ENCODE data around the gene EPM2A. TPM values are rescaled to one million over a fixed set of nuclear protein-coding genes. Genes with fewer than 3 reads are reported as not detected.
"Not testable (repeated sequence)": the region's sequence is repeated elsewhere in the genome, so short reads cannot be mapped to it uniquely, and the experiment has no call there.

Gene EPM2A
- total RNA-seq, 1 donor from 2014 or later, result 12.8 TPM

DNA sequence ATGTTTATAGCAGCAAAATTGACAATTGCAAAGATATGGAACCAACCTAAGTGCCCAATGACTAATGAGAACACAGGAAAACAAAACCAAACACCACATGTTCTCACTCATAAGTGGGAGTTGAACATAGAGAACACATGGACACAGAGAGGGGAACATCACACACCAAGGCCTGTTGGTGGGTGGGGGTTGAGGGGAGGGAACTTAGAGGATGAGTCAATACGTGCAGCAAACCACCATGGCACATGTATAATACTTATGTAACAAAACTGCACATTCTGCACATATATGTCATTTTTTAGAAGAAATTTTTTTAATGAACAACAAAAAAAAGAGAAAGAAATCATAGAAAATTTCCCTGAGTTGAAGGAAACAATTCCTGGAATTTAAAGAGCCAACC, 3.9 kb downstream of the EPM2A start:
- no peak for DNase-seq (ENCODE audit: low spot score)

GRCh38 chr6:145729887-145730286, 5.4 kb downstream of the EPM2A start:
- DNase-seq (ENCODE audit: low spot score), result no peak

DNA sequence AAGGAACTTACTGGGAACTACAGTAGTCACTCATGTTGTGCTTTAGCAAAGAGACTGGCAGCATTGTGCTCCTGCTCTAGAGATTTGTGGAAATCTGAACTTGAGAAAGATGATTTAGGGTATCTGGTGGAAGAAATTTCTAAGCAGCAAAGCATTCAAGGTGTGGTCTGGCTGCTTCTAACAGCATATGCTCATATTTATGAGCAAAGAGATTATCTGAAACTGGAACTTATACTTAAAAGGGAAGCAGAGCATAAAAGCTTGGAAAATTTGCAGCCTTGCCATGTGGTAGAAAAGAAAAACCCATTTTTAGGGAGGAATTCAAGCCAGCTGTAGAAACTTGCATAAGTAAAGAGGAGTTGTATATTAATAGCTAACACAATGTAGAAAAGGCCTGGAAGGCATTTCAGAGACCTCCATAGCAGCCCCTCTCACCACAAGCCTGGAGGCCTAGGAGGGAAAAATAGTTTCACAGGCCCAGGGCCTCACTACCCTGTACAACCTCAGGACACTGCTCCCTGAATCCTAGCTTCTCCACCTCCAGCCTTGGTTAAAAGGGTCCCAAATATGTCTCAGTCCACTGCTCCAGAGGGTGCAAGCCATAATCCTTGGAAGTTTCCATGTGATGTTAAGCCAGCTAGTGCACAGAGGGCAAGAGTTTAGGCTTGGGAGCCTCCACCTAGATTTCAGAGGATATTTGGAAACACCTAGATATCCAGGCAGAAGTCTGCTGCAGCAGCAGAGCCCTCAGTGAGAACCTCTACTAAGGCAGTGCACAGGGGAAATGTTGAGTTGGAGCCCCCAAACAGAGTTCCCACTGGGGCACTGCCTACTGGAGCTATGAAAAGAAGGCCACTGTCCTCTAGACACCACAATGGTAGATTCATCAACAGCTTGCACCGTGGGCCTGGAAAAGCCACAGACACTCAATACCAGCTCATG, 6.6 kb downstream of the EPM2A start:
- no peak for DNase-seq (ENCODE audit: low spot score)

GRCh38 chr6:145727817-145728388, 7.4 kb downstream of the EPM2A start:
- no peak for DNase-seq (ENCODE audit: low spot score)

DNA sequence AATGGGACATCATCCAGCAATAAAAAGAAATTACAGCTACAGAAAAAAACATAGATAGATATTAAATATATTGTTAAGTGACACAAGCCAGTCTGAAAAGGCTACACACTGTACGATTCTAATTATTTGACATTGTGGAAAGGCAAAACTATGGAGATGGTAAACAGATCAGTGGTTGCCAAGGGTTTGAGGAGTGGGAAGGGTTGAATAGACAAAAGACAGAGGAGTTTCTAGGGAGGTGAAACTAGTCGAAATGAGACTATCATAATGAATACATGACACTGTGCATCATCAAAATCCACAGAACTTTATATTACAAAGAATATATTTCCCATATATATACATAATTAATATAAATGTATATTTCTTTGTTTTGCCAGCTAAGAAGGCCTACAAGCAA, 9.8 kb downstream of the EPM2A start:
- DNase-seq (ENCODE audit: low spot score), result no peak

DNA sequence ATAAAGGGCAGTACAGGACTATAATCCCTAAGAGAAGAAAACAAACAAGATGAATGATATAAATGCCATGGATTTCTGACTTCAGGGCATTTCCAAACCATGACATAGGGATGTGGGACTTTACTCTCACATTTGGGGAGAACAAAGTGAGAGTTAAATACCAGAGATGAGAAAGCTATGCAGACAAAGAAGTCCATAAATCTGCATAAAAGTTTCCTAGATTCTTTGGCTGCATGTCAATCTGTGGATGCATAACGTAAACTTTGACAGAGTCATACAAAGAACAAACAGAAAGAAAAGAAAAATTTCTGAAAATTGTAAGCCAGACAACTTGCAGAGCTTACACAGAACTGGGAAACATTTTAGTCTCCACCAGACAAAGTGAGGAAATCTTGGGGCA, 11.7 kb downstream of the EPM2A start:
- DNase-seq (ENCODE audit: low spot score), result no peak

- DNase-seq (ENCODE audit: low spot score), result no peak
Measured at GRCh38 chr6:145722190-145722589, 13.1 kb downstream of the EPM2A start.

GRCh38 chr6:145721144-145721543, 14.2 kb downstream of the EPM2A start:
- no peak for DNase-seq (ENCODE audit: low spot score)

DNA sequence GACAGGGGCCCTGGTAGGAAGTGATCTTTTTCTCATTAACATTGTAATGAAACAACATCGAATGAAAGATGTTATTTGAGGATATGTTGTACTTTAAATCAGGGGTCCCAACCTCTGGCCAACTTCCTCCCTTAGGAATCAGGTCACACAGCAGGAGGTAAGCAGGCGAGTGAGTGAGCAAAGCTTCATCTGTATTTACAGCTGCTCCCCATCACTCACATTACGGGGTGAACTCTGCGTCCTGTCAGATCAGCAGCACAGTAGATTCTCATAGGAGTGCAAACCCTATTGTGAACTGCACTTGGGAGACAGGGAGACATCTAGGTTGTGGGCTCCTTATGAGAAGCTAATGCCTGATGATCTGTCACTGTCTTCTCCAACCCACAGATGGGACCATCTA, 19.9 kb downstream of the EPM2A start:
- DNase-seq (ENCODE audit: low spot score), result no peak

DNA sequence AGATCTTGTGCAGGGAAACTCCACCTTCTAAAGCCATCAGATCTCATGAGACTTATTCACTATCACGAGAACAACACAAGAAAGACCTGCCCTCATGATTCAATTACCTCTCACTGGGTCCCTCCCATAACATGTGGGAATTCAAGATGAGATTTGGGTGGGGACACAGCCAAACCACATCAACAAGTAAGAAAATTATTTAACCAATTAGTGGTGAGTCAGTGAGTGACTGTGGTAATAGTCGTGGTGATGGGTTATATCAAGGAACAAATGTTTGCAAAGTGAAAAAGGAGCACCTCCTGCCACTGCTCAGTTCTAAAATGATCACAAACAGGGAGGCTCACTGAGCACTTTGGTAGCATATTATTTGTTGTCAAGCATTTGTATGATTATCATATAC, 20.6 kb downstream of the EPM2A start:
- DNase-seq (ENCODE audit: low spot score), result no peak

DNA sequence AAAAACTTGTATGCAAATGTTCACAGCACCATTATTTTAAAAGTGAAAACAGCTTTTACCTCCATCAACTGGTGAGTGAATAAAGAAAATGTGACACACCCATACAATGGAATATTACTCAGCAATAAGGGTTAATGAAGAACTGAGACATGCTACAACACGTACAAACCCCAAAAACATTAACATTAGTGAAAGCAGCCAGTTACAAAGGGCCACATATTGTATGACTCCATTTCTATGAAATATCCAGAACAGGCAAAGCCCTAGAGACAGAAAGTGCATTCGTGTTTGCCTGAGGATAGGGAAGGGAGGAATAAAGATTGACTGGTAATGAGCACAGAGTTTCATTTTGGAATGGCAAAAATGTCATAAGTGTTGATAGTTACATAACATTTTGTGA, 21.5 kb downstream of the EPM2A start:
- DNase-seq (ENCODE audit: low spot score), result no peak

GRCh38 chr6:145711372-145711771, 23.9 kb downstream of the EPM2A start:
- no peak for DNase-seq (ENCODE audit: low spot score)

DNA sequence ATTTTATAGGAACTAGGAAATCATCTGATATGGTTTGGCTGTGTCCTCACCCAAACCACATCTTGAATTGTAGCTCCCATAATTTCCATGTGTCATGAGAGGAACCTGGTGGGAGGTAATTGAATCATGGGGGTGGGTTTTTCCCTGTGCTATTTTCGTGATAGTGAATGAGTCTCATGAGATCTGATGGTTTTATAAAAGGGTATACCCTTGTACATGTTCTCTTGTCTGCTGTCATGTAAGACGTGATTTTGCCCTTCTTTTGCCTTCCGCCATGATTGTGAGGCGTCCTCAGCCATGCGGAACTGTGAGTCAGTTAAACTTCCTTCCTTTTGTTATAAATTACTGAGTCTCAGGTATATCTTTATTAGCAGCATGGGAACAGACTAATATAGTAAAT, 27.9 kb downstream of the EPM2A start:
- no peak for DNase-seq (ENCODE audit: low spot score)

DNA sequence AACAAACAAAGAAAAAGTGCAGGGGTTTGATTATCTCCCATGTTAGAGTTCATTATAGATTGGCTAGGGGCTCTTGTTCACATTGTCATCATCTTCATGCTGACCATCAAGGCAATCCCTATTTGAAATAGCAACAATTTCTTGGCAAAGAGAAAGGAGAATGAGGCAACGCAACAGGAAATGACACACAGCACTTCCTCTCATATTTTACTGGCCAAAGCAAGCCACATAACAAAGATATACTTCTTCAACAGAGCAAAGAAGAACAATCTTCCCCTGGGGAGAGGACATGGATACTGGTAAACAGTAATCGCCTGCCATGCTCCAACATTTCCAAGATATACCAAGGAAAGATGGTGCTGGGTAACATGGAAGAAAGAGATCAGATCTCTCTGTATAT, 29.8 kb downstream of the EPM2A start:
- DNase-seq (ENCODE audit: low spot score), result no peak

- DNase-seq (ENCODE audit: low spot score), result no peak
Measured at GRCh38 chr6:145704143-145704781, 31.1 kb downstream of the EPM2A start.

DNA sequence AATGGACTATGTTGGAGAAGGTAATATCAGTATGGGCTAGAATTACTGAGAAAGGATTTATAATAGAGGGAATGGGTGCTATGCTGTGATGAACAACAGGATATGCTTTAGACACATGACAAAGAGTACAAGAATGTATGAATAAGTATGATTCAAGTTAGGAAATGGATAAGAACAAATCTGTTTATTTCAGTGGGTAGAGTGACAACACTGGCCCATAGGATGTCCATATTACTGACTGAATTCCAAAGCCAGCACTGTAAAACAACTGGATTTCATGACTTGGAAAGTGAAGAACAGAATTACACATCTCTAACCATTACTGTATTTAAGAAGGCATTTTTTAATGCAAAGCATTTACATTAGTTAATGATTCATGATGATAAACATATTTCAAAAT, 35.9 kb downstream of the EPM2A start:
- no peak for DNase-seq (ENCODE audit: low spot score)

- not testable (repeated sequence) for DNase-seq (ENCODE audit: low spot score)
Measured at GRCh38 chr6:145697401-145697800, 37.9 kb downstream of the EPM2A start.

DNA sequence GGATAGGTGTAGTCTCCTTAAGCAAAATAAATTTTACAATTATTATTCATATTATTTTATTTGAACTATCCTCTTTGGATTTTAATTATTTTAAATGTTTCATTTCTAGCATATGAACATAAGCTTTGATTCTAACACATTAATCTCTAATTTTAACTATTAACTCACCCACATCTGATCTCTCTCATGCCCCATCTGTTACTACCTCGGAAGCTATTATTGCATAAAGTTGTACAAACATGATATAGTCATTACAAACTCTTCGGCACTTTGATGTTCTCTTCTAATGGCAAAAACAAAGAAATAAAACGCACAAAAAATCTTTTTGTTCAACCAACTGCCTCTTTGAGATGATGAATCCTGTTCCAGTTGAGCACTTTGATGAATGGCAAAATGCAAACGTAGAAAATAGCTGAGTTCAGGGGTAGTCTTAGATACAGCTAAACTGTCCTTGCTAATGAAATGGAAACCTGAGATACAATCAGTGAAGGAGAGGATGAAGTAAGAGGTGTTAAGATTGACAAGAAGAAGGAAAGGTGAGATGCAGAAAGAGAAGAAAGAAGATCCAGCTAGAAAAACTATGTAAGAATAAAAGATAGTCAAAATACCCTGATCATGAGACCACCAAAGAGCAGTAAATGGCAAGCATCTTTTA, 41.1 kb downstream of the EPM2A start:
- no peak for DNase-seq (ENCODE audit: low spot score)

DNA sequence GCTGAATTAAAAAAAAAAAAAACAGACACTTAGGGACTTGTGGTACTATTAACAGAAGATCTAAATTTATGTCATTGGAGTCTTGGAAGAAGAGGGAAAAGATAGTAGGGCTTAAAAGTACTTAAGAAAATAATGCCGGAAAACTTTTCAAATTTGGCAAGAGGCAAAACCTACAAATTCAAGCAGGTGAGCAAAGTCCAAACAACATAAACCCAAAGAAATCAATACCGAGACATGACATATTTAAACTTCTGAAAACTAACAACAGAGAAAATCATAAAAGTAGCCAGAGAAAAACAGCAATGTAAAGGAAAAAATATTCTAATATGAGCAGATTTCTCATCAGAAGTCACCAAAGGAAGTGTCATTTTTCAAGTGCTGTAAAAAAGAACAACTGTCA, 44.4 kb downstream of the EPM2A start:
- no peak for DNase-seq (ENCODE audit: low spot score)

GRCh38 chr6:145689529-145689928, 45.8 kb downstream of the EPM2A start:
- no peak for DNase-seq (ENCODE audit: low spot score)

GRCh38 chr6:145688493-145688905, 46.8 kb downstream of the EPM2A start:
- DNase-seq (ENCODE audit: low spot score), result no peak

- DNase-seq (ENCODE audit: low spot score), result no peak
Measured at GRCh38 chr6:145685932-145686331, 49.4 kb downstream of the EPM2A start.
